ENCODE measurements around the gene MICALL1.

The MICALL1 gene

DNA sequence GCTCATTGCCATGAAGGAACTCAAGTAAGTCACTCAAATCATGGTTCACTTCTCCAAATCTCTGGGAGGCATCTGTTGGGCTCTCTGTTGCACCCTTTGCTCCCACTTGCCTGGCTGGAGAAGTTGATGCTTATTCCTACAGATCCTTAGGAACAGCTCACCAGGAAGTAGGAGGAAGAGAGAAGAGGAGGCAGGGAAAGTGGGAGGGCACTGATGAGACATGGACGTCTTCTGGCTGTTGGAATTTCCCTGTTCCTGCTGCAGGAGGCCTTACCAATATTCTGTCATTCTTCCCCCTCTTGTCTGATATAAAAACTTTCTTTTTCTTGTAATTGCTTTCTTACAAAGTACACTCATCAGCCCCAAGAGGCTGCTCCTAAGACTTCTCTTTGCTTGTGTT, 61.0 kb downstream of the MICALL1 start:
- TF ChIP-seq, protein P1, sequence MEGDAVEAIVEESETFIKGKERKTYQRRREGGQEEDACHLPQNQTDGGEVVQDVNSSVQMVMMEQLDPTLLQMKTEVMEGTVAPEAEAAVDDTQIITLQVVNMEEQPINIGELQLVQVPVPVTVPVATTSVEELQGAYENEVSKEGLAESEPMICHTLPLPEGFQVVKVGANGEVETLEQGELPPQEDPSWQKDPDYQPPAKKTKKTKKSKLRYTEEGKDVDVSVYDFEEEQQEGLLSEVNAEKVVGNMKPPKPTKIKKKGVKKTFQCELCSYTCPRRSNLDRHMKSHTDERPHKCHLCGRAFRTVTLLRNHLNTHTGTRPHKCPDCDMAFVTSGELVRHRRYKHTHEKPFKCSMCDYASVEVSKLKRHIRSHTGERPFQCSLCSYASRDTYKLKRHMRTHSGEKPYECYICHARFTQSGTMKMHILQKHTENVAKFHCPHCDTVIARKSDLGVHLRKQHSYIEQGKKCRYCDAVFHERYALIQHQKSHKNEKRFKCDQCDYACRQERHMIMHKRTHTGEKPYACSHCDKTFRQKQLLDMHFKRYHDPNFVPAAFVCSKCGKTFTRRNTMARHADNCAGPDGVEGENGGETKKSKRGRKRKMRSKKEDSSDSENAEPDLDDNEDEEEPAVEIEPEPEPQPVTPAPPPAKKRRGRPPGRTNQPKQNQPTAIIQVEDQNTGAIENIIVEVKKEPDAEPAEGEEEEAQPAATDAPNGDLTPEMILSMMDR (IDR thresholded peaks at IDR 0.05) = no peak

DNA sequence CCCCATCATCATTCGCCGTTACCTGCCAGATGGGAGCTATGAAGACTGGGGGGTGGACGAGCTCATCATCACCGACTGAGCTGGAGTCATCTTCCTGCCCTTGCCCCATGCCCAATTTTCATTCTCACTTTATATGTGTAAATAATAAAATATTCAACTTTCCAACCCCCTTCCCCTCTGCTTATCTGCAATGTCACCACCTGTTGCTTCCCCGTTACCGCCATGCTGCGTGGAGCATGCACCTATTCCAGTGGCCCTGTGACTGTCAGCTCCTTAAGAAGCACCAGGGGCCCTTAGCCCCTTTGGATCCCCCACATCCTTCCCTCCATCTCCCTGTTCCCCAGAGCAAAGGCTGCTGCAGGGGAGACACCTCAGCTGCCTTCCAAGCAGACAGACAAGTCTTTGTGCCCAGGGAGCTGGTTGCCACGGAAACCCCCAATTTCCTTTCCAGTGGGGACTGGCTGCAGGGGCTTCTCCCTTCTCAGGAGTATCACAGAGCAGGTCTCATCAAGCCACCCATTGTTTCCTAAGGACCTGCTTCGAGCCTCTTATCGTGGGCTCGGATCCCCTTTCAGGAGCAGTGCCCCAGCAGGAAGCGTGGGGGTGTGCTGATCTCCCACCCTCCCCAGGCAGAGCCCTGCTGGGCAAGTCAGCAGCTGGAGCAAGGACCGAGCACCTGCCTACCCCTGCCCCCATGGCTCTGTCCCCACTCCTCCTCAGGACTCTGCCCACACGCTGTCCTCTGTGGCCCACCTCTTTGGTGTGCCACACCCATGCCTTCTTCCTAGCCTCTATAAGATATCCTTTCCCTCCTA, 61.7 kb downstream of the MICALL1 start:
- TF ChIP-seq, protein P1 (IDR thresholded peaks at IDR 0.05) = no peak

DNA sequence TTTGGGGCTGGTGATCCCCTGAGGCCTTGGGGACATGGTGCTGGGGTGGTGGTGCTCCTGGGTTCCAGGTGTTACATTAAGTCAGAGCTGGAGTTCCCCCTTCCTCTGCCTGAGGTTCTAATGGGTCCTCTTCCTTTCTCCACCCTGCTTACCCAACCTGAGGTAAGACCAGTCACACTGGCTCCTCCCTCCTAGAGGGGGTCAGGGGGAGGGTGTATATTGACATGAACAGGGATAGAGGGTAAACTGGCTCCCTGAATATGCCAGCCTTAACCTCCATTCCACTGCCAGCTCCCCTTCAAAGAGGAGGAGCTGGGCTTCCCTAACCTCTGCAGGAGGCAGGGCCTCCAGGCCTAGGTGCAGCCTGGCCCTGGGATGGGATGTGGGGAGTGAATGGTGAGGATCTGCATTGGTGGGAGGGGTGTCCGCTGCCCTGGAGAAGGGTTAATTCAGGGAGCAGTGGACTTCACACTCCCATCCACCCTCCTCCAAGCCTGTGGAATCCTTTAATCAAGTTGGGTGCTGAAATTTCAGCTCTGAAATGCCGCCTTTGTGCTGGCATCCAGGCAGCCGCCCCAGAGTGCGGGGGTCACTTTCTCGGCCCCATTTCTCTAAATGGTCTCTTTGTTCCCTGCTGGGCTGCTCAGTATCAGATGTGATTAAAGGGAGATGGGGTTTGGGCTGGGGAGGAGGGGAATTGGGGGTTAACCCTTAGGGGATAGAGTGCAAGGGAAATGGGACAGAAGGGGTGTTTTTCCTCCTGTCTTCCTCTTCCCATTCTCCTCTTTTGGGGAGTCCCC, 62.6 kb downstream of the MICALL1 start:
- TF ChIP-seq, protein P1 (IDR thresholded peaks at IDR 0.05) = no peak

DNA sequence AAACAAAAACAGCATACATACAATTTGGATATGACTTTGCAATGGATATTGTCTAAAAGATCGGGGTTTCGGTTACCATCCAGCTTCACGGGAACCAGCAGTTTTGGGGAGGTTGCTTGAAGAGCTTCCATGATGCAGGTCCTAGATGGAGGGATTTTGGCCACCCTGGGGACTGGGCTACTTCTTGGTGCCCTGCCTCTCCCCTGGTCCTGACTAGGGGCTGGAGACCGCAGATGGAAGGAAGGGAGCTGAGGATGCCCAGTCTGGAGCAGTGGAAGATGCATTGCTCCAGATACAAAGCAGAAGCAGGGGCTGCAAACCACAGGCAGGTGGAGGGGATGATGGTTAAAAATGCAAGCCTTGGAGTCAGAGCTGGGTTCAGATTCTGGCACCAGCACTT, 64.8 kb downstream of the MICALL1 start:
- TF ChIP-seq, protein P1 (IDR thresholded peaks at IDR 0.05) = no peak

DNA sequence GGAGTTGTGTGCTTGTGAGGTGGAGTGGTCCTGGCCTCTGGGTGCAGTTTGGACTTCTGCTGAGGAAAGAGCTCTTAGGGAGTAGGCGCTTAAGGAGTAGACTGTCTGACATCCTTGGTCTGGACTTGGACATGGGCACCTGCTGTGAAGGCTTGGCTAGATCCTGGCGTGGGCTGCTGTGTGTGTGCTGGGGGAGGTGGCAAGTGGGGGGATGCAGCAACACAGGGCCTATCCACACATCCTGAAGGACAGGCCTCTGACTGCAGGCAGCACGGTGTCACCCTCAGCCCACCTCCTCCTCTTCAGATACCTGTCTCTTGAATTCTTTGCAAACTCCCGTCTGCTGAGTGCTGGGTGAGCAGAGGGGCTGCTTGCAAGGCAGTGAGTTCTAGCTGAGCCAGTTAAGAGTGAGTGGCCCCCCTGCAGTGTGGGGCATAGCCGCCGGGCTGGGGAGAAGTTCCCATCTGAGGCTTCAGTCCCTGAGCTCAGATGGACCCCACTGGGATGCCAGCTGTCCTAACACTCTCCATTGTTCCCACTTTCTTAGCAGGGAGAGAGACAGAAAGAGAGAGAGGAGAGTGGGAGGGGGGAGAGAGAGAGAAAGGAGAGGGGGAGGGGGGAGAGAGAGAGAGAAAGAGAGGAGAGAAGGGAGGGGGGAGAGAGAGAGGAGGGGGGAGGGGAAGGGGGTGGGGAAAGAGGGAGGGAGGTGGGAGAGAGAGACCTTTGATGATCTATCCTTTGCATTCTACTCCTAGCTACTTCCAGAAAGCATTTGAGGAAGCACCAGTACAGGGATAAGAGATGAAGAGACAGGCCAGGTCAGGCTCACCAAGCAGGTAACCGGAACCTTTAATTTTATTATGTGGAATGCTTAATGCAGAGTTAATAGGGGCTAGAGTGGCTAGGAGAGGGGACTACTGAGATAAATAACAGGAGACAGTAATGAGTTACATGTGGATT, 65.7 kb downstream of the MICALL1 start:
- TF ChIP-seq, protein P1 (IDR thresholded peaks at IDR 0.05) = no peak

DNA sequence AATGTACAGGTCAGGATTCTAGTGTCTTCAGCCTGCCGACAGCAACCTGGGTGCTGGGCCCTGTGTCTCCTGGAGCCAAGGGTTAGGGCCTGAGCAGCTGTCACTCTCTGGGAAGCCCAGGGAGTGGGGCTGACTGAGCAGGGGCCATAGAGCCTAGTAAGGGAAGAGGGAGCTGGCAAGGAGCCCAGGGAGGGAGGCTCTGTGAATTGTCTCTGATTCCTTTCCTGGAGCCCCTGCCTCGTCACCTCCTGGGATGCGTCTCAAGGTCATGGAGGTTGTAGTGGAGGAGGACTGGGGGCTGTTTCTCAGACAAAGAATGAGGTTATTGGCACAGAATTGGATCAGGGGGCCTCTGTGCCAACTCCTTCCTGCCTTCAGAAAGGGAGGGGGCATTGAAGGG, 66.4 kb downstream of the MICALL1 start:
- TF ChIP-seq, protein P1 (IDR thresholded peaks at IDR 0.05) = no peak

Measured in LNCAP (cell line).